ENCODE data around the gene HMGCS1. TPM values are rescaled to one million over a fixed set of nuclear protein-coding genes. Genes with fewer than 3 reads are reported as not detected.

The HMGCS1 gene
- total and polyA plus RNA-seq, 2 donors from 2014 or later: 30.9 to 55.1 TPM

DNA sequence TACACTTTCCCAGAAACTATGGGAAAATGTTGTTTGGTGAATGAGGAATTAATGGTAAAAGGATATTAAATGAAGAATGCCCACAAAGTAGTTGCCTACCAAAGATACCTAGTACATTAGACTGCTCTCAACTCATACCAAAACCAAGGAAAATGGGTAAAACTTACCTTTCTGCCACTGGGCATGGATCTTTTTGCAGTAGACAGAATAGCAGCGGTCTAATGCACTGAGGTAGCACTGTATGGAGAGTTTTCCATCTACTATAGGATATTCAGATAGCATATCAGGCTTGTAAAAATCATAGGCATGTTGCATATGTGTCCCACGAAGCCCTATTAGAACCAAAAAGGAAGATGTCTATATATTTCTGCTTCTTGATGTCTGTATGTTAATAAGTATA, 16.4 kb downstream of the HMGCS1 start:
- Histone ChIP-seq H3K4me1 (ENCODE audit: control insufficient read depth in 2 of 3, insufficient read depth in 2 of 3, low read depth in 1 of 3, low read length in 3 of 3) (peaks cover 0 to 5% (median 2%) of the 10 kb centered on the region in 3 donors), H3K9me3 (ENCODE audit: control insufficient read depth in 2 of 3, insufficient read depth in 1 of 3, low read length in 3 of 3) (no peaks in the 10 kb centered on the region), H3K27me3 (ENCODE audit: control insufficient read depth, insufficient read depth, low read length) (no peaks in the 10 kb centered on the region), H3K36me3 (ENCODE audit: control insufficient read depth in 2 of 3, insufficient read depth in 3 of 3, low read length in 3 of 3) (peaks cover 6 to 49% (median 25%) of the 10 kb centered on the region in 3 donors), H3K4me3 (ENCODE audit: low read length in 3 of 3) (no peak overlapping the region), H3K9ac (ENCODE audit: low read length in 3 of 3) (no peak overlapping the region), H3K27ac (ENCODE audit: low read depth in 2 of 2, low read length in 2 of 2) (no peak overlapping the region)
- FAIRE-seq: no peak
- TF ChIP-seq, protein P1, sequence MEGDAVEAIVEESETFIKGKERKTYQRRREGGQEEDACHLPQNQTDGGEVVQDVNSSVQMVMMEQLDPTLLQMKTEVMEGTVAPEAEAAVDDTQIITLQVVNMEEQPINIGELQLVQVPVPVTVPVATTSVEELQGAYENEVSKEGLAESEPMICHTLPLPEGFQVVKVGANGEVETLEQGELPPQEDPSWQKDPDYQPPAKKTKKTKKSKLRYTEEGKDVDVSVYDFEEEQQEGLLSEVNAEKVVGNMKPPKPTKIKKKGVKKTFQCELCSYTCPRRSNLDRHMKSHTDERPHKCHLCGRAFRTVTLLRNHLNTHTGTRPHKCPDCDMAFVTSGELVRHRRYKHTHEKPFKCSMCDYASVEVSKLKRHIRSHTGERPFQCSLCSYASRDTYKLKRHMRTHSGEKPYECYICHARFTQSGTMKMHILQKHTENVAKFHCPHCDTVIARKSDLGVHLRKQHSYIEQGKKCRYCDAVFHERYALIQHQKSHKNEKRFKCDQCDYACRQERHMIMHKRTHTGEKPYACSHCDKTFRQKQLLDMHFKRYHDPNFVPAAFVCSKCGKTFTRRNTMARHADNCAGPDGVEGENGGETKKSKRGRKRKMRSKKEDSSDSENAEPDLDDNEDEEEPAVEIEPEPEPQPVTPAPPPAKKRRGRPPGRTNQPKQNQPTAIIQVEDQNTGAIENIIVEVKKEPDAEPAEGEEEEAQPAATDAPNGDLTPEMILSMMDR (IDR thresholded peaks at IDR 0.05; ENCODE audit: borderline replicate concordance, extremely low read depth, insufficient read depth): no peak
- no peak for DNase-seq
- intact Hi-C loops (cut with DNase I): no loop called here

GRCh38 chr5:43295202-43295601, 18.0 kb downstream of the HMGCS1 start:
- intact Hi-C loops (cut with DNase I): no loop called here

DNA sequence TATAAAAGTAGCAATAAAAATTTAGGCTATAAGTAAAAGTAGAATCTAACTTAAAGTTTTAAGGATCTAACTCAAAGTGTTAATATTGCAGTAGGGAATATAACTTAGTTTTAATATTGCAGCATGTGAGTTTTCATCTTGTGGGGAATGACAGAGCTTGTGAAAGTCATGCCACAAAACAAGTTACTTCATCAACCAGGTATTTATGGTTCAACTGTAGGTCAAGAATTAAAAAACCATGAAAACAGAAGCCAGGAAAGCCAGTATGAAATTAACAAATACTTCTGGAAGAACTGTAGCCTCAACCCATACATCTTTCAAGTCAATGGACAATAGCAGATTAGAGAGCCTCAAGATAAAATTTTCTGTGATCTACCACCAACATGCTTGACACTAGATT, 19.0 kb downstream of the HMGCS1 start:
- Histone ChIP-seq H3K27me3 (ENCODE audit: control insufficient read depth, insufficient read depth, low read length) (no peaks in the 10 kb centered on the region), H3K4me3 (ENCODE audit: low read length in 3 of 3) (no peak overlapping the region), H3K36me3 (ENCODE audit: control insufficient read depth in 2 of 3, insufficient read depth in 3 of 3, low read length in 3 of 3) (peaks cover 9 to 54% (median 28%) of the 10 kb centered on the region in 3 donors), H3K9me3 (ENCODE audit: control insufficient read depth in 2 of 3, insufficient read depth in 1 of 3, low read length in 3 of 3) (no peaks in the 10 kb centered on the region), H3K9ac (ENCODE audit: low read length in 3 of 3) (no peak overlapping the region), H3K4me1 (ENCODE audit: control insufficient read depth in 2 of 3, insufficient read depth in 2 of 3, low read depth in 1 of 3, low read length in 3 of 3) (no peaks in the 10 kb centered on the region), H3K27ac (ENCODE audit: low read depth in 2 of 2, low read length in 2 of 2) (no peak overlapping the region)
- TF ChIP-seq, protein P1 (IDR thresholded peaks at IDR 0.05; ENCODE audit: borderline replicate concordance, extremely low read depth, insufficient read depth): no peak
- DNase-seq (no peak), FAIRE-seq (no peak)
- intact Hi-C loops (cut with DNase I): no loop called here

More at GRCh38 chr5:43295202-43295601, 18.0 kb downstream of the HMGCS1 start:
- DNase-seq: no peak
- Histone ChIP-seq H3K36me3 (ENCODE audit: control insufficient read depth in 2 of 3, insufficient read depth in 3 of 3, low read length in 3 of 3) (peaks cover 9 to 52% (median 26%) of the 10 kb centered on the region in 3 donors), H3K4me1 (ENCODE audit: control insufficient read depth in 2 of 3, insufficient read depth in 2 of 3, low read depth in 1 of 3, low read length in 3 of 3) (no peaks in the 10 kb centered on the region), H3K4me3 (ENCODE audit: low read length in 3 of 3) (no peak overlapping the region), H3K9ac (ENCODE audit: low read length in 3 of 3) (no peak overlapping the region), H3K9me3 (ENCODE audit: control insufficient read depth in 2 of 3, insufficient read depth in 1 of 3, low read length in 3 of 3) (no peaks in the 10 kb centered on the region), H3K27me3 (ENCODE audit: control insufficient read depth, insufficient read depth, low read length) (no peaks in the 10 kb centered on the region), H3K27ac (ENCODE audit: low read depth in 2 of 2, low read length in 2 of 2) (no peak overlapping the region)
- TF ChIP-seq, protein P1 (IDR thresholded peaks at IDR 0.05; ENCODE audit: borderline replicate concordance, extremely low read depth, insufficient read depth): no peak
- no peak for FAIRE-seq

GRCh38 chr5:43290726-43291125, 22.5 kb downstream of the HMGCS1 start:
- intact Hi-C loops (cut with DNase I): no loop called here
- no peak for FAIRE-seq
- Histone ChIP-seq H3K4me1 (ENCODE audit: control insufficient read depth in 2 of 3, insufficient read depth in 2 of 3, low read depth in 1 of 3, low read length in 3 of 3) (no peaks in the 10 kb centered on the region), H3K4me3 (ENCODE audit: low read length in 3 of 3) (no peak overlapping the region), H3K27me3 (ENCODE audit: control insufficient read depth, insufficient read depth, low read length) (no peaks in the 10 kb centered on the region), H3K9me3 (ENCODE audit: control insufficient read depth in 2 of 3, insufficient read depth in 1 of 3, low read length in 3 of 3) (no peaks in the 10 kb centered on the region), H3K9ac (ENCODE audit: low read length in 3 of 3) (no peak overlapping the region), H3K36me3 (ENCODE audit: control insufficient read depth in 2 of 3, insufficient read depth in 3 of 3, low read length in 3 of 3) (peaks cover 5 to 42% (median 15%) of the 10 kb centered on the region in 3 donors), H3K27ac (ENCODE audit: low read depth in 2 of 2, low read length in 2 of 2) (no peak overlapping the region)
- DNase-seq: no peak
- TF ChIP-seq, protein P1 (IDR thresholded peaks at IDR 0.05; ENCODE audit: borderline replicate concordance, extremely low read depth, insufficient read depth): no peak

Data from kidney (tissue), 14 donors.